H1 (cell line): ENCODE data around the gene OR2V2. TPM values are rescaled to one million over a fixed set of nuclear protein-coding genes. Genes with fewer than 3 reads are reported as not detected.

Experiments
- CTCF ChIA-PET: fragments of 300-600 bp; sonication (Branson Sonifier 250); formaldehyde crosslinking; loops from one replicate; lab custom pipeline; 2021; ENCODE audit not compliant: partially characterized antibody; lab: Charles Lee
- POLR2A ChIA-PET: fragments of 300-600 bp; sonication (Branson Sonifier 250); formaldehyde crosslinking; loops from one replicate; lab custom pipeline; 2021; ENCODE audit warnings: inconsistent platforms; ENCODE audit not compliant: partially characterized antibody; lab: Charles Lee
- DNase-seq, 2 experiments: peaks; one replicate each; pipeline versions ENCODE4 v3.0.0 to v3.0.0-alpha.2; 2010 to 2022; ENCODE audit warnings: low spot score in 2 of 2, low read depth in 1 of 2, mixed read lengths in 1 of 2
- FAIRE-seq: peaks from 2 replicates; lab custom pipeline; 2011; peaks lifted over from hg19 to GRCh38; lab: Jason Lieb, UNC
- H2AFZ ChIP-seq: 2 replicates; pipeline ENCODE4 v1.8.1; 2012; ENCODE audit warnings: low read length, inconsistent platforms
- H2AK5ac ChIP-seq: 2 replicates; pipeline ENCODE4 v1.6.1; 2013; ENCODE audit warnings: low read depth, low read length
- H2BK120ac ChIP-seq: replicated peaks from 2 replicates; pipeline ENCODE3; 2013; ENCODE audit warnings: low read depth, low read length, inconsistent platforms
- H2BK12ac ChIP-seq: 2 replicates; pipeline ENCODE4 v1.6.1; 2013; ENCODE audit warnings: low read depth, low read length
- H2BK15ac ChIP-seq: 2 replicates; pipeline ENCODE4 v1.6.1; 2013; ENCODE audit warnings: low read length
- H2BK20ac ChIP-seq: 2 replicates; pipeline ENCODE4 v1.6.1; 2013; ENCODE audit warnings: low read length
- H2BK5ac ChIP-seq: 2 replicates; pipeline ENCODE4 v1.6.1; 2013; ENCODE audit warnings: low read depth, low read length
- H3K14ac ChIP-seq: 2 replicates; pipeline ENCODE4 v1.6.1; 2013; ENCODE audit warnings: inconsistent platforms; ENCODE audit not compliant: insufficient read length
- H3K18ac ChIP-seq: 2 replicates; pipeline ENCODE4 v1.6.1; 2013; ENCODE audit warnings: low read length; ENCODE audit errors: extremely low read depth
- H3K23ac ChIP-seq: 2 replicates; pipeline ENCODE4 v1.6.1; 2013; ENCODE audit warnings: inconsistent platforms; ENCODE audit not compliant: insufficient read length
- H3K23me2 ChIP-seq: 2 replicates; pipeline ENCODE4 v1.6.1; 2013; ENCODE audit warnings: low read depth, low read length
- H3K27ac ChIP-seq: 2 replicates; pipeline ENCODE4 v1.6.1; 2011; ENCODE audit warnings: low read depth, low read length, inconsistent platforms
- H3K27me3 ChIP-seq, 4 experiments: replicated peaks in 1 of 4; 1 replicate in 1 of 4; 2 replicates in 3 of 4; pipeline versions ENCODE4 v1.6.1 to v1.8.1; 2011 to 2013; ENCODE audit warnings: low read length in 3 of 4, mild to moderate bottlenecking in 3 of 4, inconsistent platforms in 2 of 4, mixed read lengths in 2 of 4, moderate library complexity in 1 of 4; ENCODE audit not compliant: control insufficient read depth in 3 of 4, insufficient read depth in 3 of 4; ENCODE audit errors: extremely low read depth in 1 of 4
- H3K36me3 ChIP-seq, 4 experiments: 2 replicates each; pipeline versions ENCODE4 v1.6.1 to v1.8.1; 2011 to 2013; ENCODE audit warnings: mild to moderate bottlenecking in 4 of 4, low read length in 3 of 4, moderate library complexity in 2 of 4, control low read depth in 1 of 4, inconsistent platforms in 1 of 4; ENCODE audit not compliant: insufficient read depth in 4 of 4, control insufficient read depth in 2 of 4
- H3K4ac ChIP-seq: replicated peaks from 2 replicates; pipeline ENCODE3; 2013; ENCODE audit warnings: low read length, low read depth, mixed read lengths, inconsistent platforms; ENCODE audit not compliant: insufficient read length
- H3K4me1 ChIP-seq, 4 experiments: replicated peaks in 1 of 4; 1 replicate in 1 of 4; 2 replicates in 3 of 4; pipeline versions ENCODE4 v1.6.1 to v1.8.1; 2011 to 2013; ENCODE audit warnings: low read length in 3 of 4, inconsistent platforms in 2 of 4, mixed read lengths in 1 of 4; ENCODE audit not compliant: insufficient read depth in 4 of 4, control insufficient read depth in 3 of 4
- H3K4me2 ChIP-seq, 2 experiments: 2 replicates each; pipeline versions ENCODE4 v1.6.1 to v1.8.1; 2011 to 2013; ENCODE audit warnings: low read depth in 2 of 2, low read length in 2 of 2, control low read depth in 1 of 2, inconsistent platforms in 1 of 2, mild to moderate bottlenecking in 1 of 2; ENCODE audit not compliant: insufficient read depth in 1 of 2
- H3K4me3 ChIP-seq, 4 experiments: fragments of 200-600, 300-600 bp in 1 of 4; sonication (generic), shearing (Covaris generic), sonication (Bioruptor Twin) in 1 of 4; 2 replicates each; pipeline versions ENCODE4 v1.5.1 to v1.8.1; 2011 to 2016; ENCODE audit warnings: low read length in 4 of 4, low read depth in 3 of 4, control low read depth in 2 of 4, inconsistent platforms in 2 of 4, mild to moderate bottlenecking in 2 of 4, mixed read lengths in 1 of 4, moderate library complexity in 1 of 4; ENCODE audit not compliant: insufficient read depth in 2 of 4; ENCODE audit errors: extremely low read depth in 1 of 4
- H3K56ac ChIP-seq: replicated peaks from 2 replicates; pipeline ENCODE3; 2013; ENCODE audit warnings: low read depth, mild to moderate bottlenecking, mixed read lengths, low read length, inconsistent platforms; ENCODE audit not compliant: insufficient read length
- H3K79me1 ChIP-seq: 2 replicates; pipeline ENCODE4 v1.6.1; 2013; ENCODE audit warnings: low read depth, low read length, control low read depth
- H3K79me2 ChIP-seq, 2 experiments: 2 replicates each; pipeline versions ENCODE4 v1.6.1 to v1.8.1; 2012 to 2013; ENCODE audit warnings: low read length in 2 of 2, mild to moderate bottlenecking in 2 of 2, inconsistent platforms in 1 of 2; ENCODE audit not compliant: insufficient read depth in 2 of 2, control insufficient read depth in 1 of 2
- H3K9ac ChIP-seq, 4 experiments: replicated peaks in 1 of 4; 1 replicate in 1 of 4; 2 replicates in 3 of 4; pipeline versions ENCODE4 v1.6.1 to v1.8.1; 2011 to 2013; ENCODE audit warnings: low read depth in 3 of 4, low read length in 3 of 4, control low read depth in 2 of 4, mild to moderate bottlenecking in 2 of 4, moderate library complexity in 2 of 4, inconsistent platforms in 1 of 4; ENCODE audit errors: extremely low read depth in 1 of 4
- H3K9me3 ChIP-seq, 2 experiments: 2 replicates each; pipeline versions ENCODE4 v1.6.1 to v1.8.1; 2012 to 2013; ENCODE audit warnings: mild to moderate bottlenecking in 2 of 2, moderate library complexity in 2 of 2, control low read depth in 1 of 2, inconsistent platforms in 1 of 2, low read depth in 1 of 2, low read length in 1 of 2, mixed read lengths in 1 of 2; ENCODE audit not compliant: insufficient read depth in 2 of 2
- H4K20me1 ChIP-seq, 2 experiments: replicated peaks in 1 of 2; 2 replicates each; pipeline versions ENCODE3 to v1.8.1; 2011 to 2013; ENCODE audit warnings: inconsistent platforms in 2 of 2, low read length in 2 of 2, mild to moderate bottlenecking in 1 of 2; ENCODE audit not compliant: insufficient read depth in 2 of 2, control insufficient read depth in 1 of 2
- H4K5ac ChIP-seq: 2 replicates; pipeline ENCODE4 v1.6.1; 2013; ENCODE audit warnings: low read length, low read depth, mixed read lengths, inconsistent platforms; ENCODE audit not compliant: insufficient read length
- H4K8ac ChIP-seq: 2 replicates; pipeline ENCODE4 v1.8.0; 2013; ENCODE audit warnings: mild to moderate bottlenecking, moderate library complexity, low read length, inconsistent platforms; ENCODE audit not compliant: insufficient read depth; ENCODE audit errors: extremely low read depth
- H4K91ac ChIP-seq: replicated peaks from 2 replicates; pipeline ENCODE3; 2013; ENCODE audit warnings: low read length, mixed read lengths, inconsistent platforms; ENCODE audit not compliant: insufficient read length
- ASH2L ChIP-seq: fragments of 200-600, 300-600 bp; sonication (generic); IDR thresholded peaks from one replicate; pipeline ENCODE4 v1.7.1; 2017; ENCODE audit warnings: low read length
- CBX5 ChIP-seq: fragments of 300-800, 300-1000 bp; sonication (generic); IDR thresholded peaks from 2 replicates; pipeline ENCODE4 v1.7.1; 2016; ENCODE audit warnings: antibody characterized with exemption, low read length, low read depth
- CHD1 ChIP-seq: IDR thresholded peaks from 2 replicates; pipeline ENCODE4 v1.6.1; 2012; ENCODE audit warnings: low read depth, low read length, improper control_type of control experiment
- EGR1 ChIP-seq: IDR thresholded peaks from 2 replicates; pipeline ENCODE4 v1.6.1; 2011; ENCODE audit warnings: low read depth, low read length, borderline replicate concordance
- EP300 ChIP-seq, 2 experiments: IDR thresholded peaks; 1 replicate in 1 of 2; 2 replicates in 1 of 2; pipeline ENCODE4 v1.6.1; 2011 to 2012; ENCODE audit warnings: low read depth in 2 of 2, low read length in 2 of 2, mild to moderate bottlenecking in 2 of 2, borderline replicate concordance in 1 of 2, inconsistent platforms in 1 of 2, moderate library complexity in 1 of 2
- HDAC6 ChIP-seq: IDR thresholded peaks from one replicate; pipeline ENCODE4 v1.7.1; 2012; ENCODE audit warnings: low read depth, mild to moderate bottlenecking, inconsistent platforms, low read length, moderate library complexity
- KDM5A ChIP-seq: fragments of 200-600 bp; IDR thresholded peaks from 2 replicates; pipeline ENCODE4 v1.7.1; 2012; ENCODE audit warnings: mild to moderate bottlenecking, low read length, inconsistent platforms, mixed read lengths
- RAD21 ChIP-seq, 2 experiments: IDR thresholded peaks in 1 of 2; conservative IDR thresholded peaks in 1 of 2; 2 replicates each; pipeline ENCODE4 v1.6.1; 2011; ENCODE audit warnings: low read depth in 2 of 2, low read length in 2 of 2, improper control_type of control experiment in 1 of 2, inconsistent platforms in 1 of 2, mild to moderate bottlenecking in 1 of 2, moderate library complexity in 1 of 2
- SUZ12 ChIP-seq: fragments of 200-600 bp; sonication (generic); IDR thresholded peaks from 2 replicates; pipeline ENCODE4 v1.6.1; 2012; ENCODE audit warnings: mild to moderate bottlenecking, inconsistent platforms, low read length, moderate library complexity, mixed read lengths
- TAF1 ChIP-seq: IDR thresholded peaks from 2 replicates; pipeline ENCODE4 v1.6.1; 2011; ENCODE audit warnings: mild to moderate bottlenecking, low read depth, low read length
- USF2 ChIP-seq: IDR thresholded peaks from 2 replicates; pipeline ENCODE4 v1.6.1; 2011; ENCODE audit warnings: low read length, improper control_type of control experiment
- WGBS, 2 experiments: shearing (Covaris generic) in 1 of 2; methylation state at CpG; one replicate each; pipeline versions ENCODE4 v1.1.6 to v1.1.7; 2013 to 2015; ENCODE audit warnings: low lambda C conversion rate in 2 of 2, mixed read lengths in 2 of 2, inconsistent platforms in 1 of 2, low coverage in 1 of 2, missing lambda C conversion rate in 1 of 2; ENCODE audit not compliant: insufficient replicate concordance in 2 of 2, insufficient coverage in 1 of 2, insufficient read length in 1 of 2; ENCODE audit errors: extremely low coverage in 1 of 2, missing lambda C conversion rate in 1 of 2; 5-methylcytosine and 5-hydroxymethylcytosine counted together
- polyA plus RNA-seq, 7 experiments: library from polyadenylated mRNA; depleted of rRNA in 3 of 7; stranded (reverse) in 5 of 7; unstranded in 2 of 7; fragments of >200 nt in 5 of 7; fragments of 200-250 nt in 2 of 7; gene quantifications; 1 replicate in 5 of 7; 2 replicates in 1 of 7; 4 replicates in 1 of 7; pipeline versions ENCODE4 v1.2.1 to v1.2.3, GENCODE V29; 2011 to 2013; ENCODE audit warnings: missing spikeins in 2 of 7, mixed read lengths in 2 of 7
- total RNA-seq: library from RNA; stranded (reverse); fragmentation: NEBNext Ultra II Directional; extraction: Animal tissue kit (Norgen Biotek cat#: 25700); gene quantifications from 2 replicates; pipeline ENCODE4 v1.2.1, GENCODE V29; 2021

The OR2V2 gene
- total and polyA plus RNA-seq, 2 of the 8 experiments (the other 6 are each of a cell fraction or from before 2014, with no cell fraction given): not detected

DNA sequence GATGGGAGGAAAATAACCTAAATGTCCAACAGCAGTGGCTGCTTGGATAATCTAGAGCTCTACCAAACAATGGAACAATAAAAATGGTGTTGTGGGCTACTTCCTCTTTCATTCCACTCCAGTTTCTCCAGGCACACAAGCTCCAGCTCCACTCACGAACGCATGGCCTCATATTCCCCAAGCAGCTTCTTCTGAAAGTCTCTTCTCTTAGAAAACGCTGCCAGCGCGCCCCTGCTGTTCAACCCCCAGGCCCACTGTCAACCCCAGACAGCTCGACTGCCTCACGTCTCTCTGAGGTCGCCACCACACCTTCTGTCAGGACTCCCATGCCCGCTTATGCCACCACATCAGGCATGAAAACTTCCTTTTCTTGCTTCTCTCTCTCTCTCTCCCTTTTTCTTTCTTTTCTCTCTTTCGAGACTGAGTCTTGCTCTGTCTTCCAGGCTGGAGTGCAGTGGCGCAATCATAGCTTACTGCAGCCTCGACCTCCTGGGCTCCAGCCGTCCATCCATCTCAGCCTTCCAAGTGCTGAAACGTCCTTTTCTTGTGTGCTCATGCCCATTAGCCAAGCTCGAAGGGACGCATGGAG is 16.2 kb downstream of the OR2V2 start:
- FAIRE-seq: no peak
- no peak overlapping the region for H3K14ac ChIP-seq
- peak in 1 of 2 experiments; percentile 61 for DNase-seq
- peaks cover 0 to 14% (median 12%) of the 10 kb centered on the region in 4 experiments; a peak in 4 of 7 replicates for H3K27me3 ChIP-seq
- POLR2A ChIA-PET: interaction anchor here (0.7 kb wide), 1 partner anchor 118 kb away, joined by 3 read pairs; no protein-coding TSS in a partner anchor
- no peak overlapping the region for H3K4ac ChIP-seq
- no peak overlapping the region for H4K5ac ChIP-seq
- H3K4me3 ChIP-seq: peak overlapping the region; percentile 54 to 68 (median 67); a peak in 7 of 8 replicates
- CTCF ChIA-PET: interaction anchor here (0.7 to 1.5 kb wide), 4 partner anchors 9 to 285 kb away, joined by 3 to 5 read pairs (median 3); no protein-coding TSS in a partner anchor
- no peak overlapping the region for H3K18ac ChIP-seq
- no peak overlapping the region for H2BK15ac ChIP-seq
- H3K27ac ChIP-seq: no peak overlapping the region
- H3K23ac ChIP-seq: no peak overlapping the region
- no peak overlapping the region for H2BK120ac ChIP-seq
- peak overlapping the region; percentile 79 for H3K4me2 ChIP-seq
- H2BK5ac ChIP-seq: no peak overlapping the region
- H3K36me3 ChIP-seq: no peaks in the 10 kb centered on the region
- WGBS, 2 experiments: 11% methylated on average over 15 of the region's 16 CpGs; no CpG with 5 or more reads in 1 of the 2 experiments
- H4K8ac ChIP-seq: peak overlapping the region; percentile 22; the same call in 1 of the 2 replicates
- H2AK5ac ChIP-seq: no peak overlapping the region
- H3K9ac ChIP-seq: peak overlapping the region in 3 of 4 experiments; percentile 11 to 33 (median 29); a peak in 3 of 7 replicates
- H2BK20ac ChIP-seq: no peak overlapping the region
- no peak overlapping the region for H3K56ac ChIP-seq
- H4K20me1 ChIP-seq: no peaks in the 10 kb centered on the region
- H3K79me1 ChIP-seq: no peaks in the 10 kb centered on the region
- H4K91ac ChIP-seq: no peak overlapping the region
- H2BK12ac ChIP-seq: 0 out of 2 replicates have a peak overlapping the region, but pooled peaks have one; percentile 60
- no peaks in the 10 kb centered on the region for H3K79me2 ChIP-seq
- peak overlapping the region; percentile 47; the same call in 1 of the 2 replicates for H2AFZ ChIP-seq
- peaks cover 4 to 10% (median 5%) of the 10 kb centered on the region in 4 experiments; a peak in 6 of 7 replicates for H3K4me1 ChIP-seq
- H3K23me2 ChIP-seq: peaks cover 8% of the 10 kb centered on the region; the same call in 1 of the 2 replicates
- no peaks in the 10 kb centered on the region for H3K9me3 ChIP-seq
- TF ChIP-seq HDAC6 (no peak), TAF1 (no peak), EGR1 (no peak), USF2 (no peak), CHD1 (no peak), KDM5A (no peak), EP300 (IDR thresholded peaks at IDR 0.05; ENCODE audit: borderline replicate concordance in 1 of 2, low read depth in 2 of 2, low read length in 2 of 2) (no peak), RAD21 (IDR thresholded peaks at IDR 0.05 in 1 of 2, conservative IDR thresholded peaks at IDR 0.05 in 1 of 2; ENCODE audit: low read depth in 2 of 2, low read length in 2 of 2) (no peak), ASH2L (peak; percentile 47), CBX5 (no peak), SUZ12 (no peak)
